Esophagus muscularis mucosa (tissue), 3 donors: ENCODE results near the gene NME7.

Experiments used
- CTCF ChIP-seq, 3 experiments: fragments of 200-600 bp in 2 of 3; fragments of 450-650 bp in 1 of 3; sonication (generic) in 2 of 3; IDR thresholded peaks; one replicate each; pipeline ENCODE4 v1.5.1; 2017 to 2019; ENCODE audit warnings: antibody characterized with exemption in 3 of 3, mild to moderate bottlenecking in 2 of 3, moderate library complexity in 1 of 3
- POLR2AphosphoS5 ChIP-seq, 2 donors: sonication (generic); formaldehyde crosslinking; IDR thresholded peaks; one replicate each; pipeline ENCODE4 v1.6.1; 2017; ENCODE audit warnings: antibody characterized with exemption in 2 of 2

GRCh38 chr1:169100208-169100607, 267.4 kb downstream of the NME7 start:
- no peak for TF ChIP-seq POLR2AphosphoS5 (IDR thresholded peaks at IDR 0.05)
- TF ChIP-seq CTCF (IDR thresholded peaks at IDR 0.05) = no peak
